GM10266 (cell line): ENCODE measurements around the gene CTBS.
A peak's percentile ranks its signal among the peaks of the same experiment; 100 is the strongest.

ENCODE experiments used
- DNase-seq: peaks from one replicate; pipeline ENCODE4 v3.0.0; 2012; ENCODE audit errors: extremely low spot score
- TF ChIP-seq, protein P1 (sequence below): IDR thresholded peaks from 2 replicates; pipeline ENCODE4 v1.5.1; 2012; ENCODE audit warnings: mild to moderate bottlenecking, low read depth; ENCODE audit not compliant: control insufficient read depth, insufficient read depth; ENCODE audit errors: missing control alignments

Gene CTBS

DNA sequence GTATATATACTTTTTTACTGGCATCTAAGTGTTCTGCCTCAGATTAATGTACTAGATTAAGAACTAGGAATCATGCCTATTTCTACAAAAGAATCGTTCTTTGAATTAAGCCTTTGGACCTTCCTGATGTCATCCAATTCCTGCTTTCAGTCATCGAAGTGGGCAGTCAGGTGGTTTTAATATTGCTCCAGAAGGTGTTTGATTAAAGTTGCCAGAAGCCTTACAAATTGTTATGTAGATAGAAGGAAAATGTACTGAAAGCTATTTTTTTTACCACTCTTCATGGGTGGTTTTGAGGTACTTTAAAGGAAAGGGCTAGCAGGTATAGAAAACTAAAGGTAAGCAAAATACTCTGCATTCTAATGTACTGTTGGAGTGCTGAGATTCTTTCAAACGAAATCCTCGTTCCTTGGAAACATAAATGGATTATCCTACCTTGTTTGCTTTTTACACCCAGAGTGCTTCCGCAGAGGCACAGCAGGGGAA, 716 bp downstream of the CTBS start:
- TF ChIP-seq, protein P1, sequence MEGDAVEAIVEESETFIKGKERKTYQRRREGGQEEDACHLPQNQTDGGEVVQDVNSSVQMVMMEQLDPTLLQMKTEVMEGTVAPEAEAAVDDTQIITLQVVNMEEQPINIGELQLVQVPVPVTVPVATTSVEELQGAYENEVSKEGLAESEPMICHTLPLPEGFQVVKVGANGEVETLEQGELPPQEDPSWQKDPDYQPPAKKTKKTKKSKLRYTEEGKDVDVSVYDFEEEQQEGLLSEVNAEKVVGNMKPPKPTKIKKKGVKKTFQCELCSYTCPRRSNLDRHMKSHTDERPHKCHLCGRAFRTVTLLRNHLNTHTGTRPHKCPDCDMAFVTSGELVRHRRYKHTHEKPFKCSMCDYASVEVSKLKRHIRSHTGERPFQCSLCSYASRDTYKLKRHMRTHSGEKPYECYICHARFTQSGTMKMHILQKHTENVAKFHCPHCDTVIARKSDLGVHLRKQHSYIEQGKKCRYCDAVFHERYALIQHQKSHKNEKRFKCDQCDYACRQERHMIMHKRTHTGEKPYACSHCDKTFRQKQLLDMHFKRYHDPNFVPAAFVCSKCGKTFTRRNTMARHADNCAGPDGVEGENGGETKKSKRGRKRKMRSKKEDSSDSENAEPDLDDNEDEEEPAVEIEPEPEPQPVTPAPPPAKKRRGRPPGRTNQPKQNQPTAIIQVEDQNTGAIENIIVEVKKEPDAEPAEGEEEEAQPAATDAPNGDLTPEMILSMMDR: no peak
- no peak for DNase-seq

DNA sequence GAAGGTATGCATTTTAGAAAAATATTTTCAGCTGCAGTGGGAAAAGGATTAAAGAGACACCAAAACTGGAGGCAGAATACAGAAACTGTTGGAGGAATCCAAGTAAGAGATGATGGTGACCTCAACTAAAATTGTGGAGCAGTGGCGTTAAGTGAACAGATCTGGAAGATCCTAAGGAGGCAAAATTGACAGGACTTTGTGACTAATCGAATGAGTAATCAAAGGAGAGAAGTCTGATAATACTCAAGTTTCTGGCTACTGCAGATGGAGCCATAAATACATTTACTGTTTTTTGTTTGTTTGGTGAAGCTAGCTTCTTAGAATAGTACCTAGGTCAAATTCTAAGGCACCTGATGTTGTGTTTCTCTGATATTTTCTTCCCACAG, 3.1 kb downstream of the CTBS start:
- TF ChIP-seq, protein P1: no peak
- no peak for DNase-seq

DNA sequence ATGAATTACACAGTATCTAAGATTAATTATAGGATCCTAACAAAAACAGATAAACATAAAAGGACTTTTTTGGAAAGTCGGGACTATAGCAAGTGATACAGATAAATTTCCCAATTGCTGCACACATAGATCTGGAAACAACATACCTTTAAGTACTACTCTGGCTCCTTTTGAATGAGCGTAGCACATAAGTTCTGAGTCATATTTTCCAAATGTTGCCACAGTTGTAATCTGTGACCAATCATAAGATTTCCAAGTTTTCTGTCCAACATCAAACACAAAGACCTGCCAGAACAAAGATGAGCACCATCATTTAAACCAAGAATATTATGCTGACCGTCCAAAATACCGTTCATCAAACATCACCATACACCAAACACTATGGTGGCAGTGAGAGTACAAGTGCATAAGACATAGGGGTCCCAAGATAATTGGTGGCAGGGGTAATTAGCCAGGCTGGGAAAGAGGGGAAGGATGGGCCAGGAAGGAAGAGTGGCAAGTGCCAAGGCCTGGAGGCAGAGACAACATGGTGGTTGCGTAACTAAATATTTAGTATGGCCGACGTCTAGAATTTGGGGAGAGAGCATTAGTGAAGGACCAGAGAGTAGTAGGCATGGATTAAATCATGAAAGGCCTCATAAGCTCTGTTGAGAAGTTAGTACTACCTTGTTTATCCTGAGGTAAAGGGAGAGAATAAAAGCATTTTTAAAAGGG, 3.6 kb downstream of the CTBS start:
- DNase-seq: no peak
- TF ChIP-seq, protein P1: no peak

DNA sequence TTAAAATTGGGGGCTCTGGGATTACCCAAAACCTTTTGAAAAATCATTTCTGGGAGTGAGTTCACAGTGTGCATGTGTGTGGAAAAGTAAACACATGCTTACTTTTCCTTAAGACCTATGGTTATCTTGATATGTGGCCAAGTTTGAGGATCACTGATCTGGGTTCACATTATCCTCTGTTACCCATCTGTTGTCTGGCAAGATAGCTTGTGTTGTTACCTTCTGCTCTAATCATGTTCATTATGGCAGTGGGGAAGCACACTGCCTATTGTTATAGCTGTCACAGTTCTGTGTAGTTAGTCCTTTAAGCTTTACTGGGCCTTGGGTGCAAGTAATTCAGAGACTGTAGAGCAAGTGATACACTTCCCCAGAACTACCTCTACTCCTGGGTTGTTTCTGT, 5.0 kb downstream of the CTBS start:
- TF ChIP-seq, protein P1: no peak
- no peak for DNase-seq

DNA sequence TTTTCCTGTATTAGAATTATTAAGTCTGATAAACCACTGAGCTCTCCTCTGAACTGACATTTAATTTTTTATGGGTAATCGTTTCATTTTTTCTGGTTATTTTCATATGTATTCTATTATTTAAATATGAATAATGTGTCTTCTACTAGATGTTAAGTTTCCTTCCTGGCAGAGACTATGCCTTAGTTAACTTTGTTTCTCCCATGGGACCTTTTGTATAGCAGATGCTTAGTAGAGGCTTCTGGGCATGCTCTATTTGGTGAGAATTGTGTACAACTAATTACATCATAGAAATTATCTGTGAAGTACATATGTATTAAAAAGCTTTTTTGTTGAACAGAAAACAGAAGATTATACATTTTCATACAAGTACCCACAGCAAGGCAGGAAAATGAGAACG, 23.4 kb downstream of the CTBS start:
- DNase-seq: no peak
- TF ChIP-seq, protein P1: no peak

DNA sequence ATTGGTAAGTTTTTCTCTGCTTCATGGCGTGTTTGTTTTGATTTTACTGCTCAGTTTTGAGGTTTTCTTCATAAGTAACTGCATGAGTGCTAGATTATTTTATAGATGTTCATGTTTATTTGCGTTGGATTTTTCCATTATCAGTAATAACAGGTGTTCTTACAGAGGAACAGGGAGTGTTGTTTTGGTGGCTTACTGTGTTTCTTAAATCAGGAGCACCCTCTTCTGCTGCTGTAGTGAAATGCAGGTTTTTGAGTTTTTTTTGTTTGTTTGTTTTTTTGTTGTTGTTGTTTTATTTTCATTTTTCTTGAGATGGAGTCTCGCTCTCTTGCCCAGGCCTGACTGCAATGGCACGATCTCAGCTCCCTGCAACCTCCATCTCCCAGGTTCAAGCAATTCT, 32.6 kb downstream of the CTBS start:
- TF ChIP-seq, protein P1: peak; percentile 15
- no peak for DNase-seq

DNA sequence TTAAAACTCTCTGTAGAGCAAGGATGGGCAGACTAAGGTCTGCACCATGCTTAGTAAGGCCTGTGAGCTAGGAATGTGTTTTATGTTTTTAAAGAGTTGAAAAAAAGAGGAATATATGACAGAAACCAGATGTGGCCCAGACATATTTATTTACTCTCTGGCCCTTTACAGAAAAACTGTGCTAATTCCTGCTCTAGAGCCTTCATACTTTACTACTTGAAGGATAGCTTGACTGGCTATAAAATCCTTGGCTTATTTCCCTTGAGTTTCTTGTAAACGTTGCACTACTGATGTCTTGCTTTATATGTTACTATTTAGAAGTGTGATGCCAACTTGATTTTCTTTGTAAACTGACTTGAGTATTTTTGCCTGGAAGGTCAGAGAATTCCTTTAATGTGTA, 33.5 kb downstream of the CTBS start:
- TF ChIP-seq, protein P1: no peak

More for the DNA sequence above, 33.5 kb downstream of the CTBS start:
- DNase-seq: no peak
